Esophagus (tissue), 2 donors: Measurements from ENCODE around the gene COLGALT1. TPM values are rescaled to one million over a fixed set of nuclear protein-coding genes. Genes with fewer than 3 reads are reported as not detected.

Source experiments
- H3K27ac ChIP-seq, 2 donors: one replicate each; pipeline ENCODE4 v1.5.1; 2013; ENCODE audit warnings: low read depth in 2 of 2, mild to moderate bottlenecking in 2 of 2, inconsistent platforms in 1 of 2, low read length in 1 of 2, moderate library complexity in 1 of 2
- H3K27me3 ChIP-seq, 2 donors: one replicate each; pipeline ENCODE4 v1.6.1; 2013; ENCODE audit warnings: low read length in 2 of 2, control low read depth in 1 of 2, mild to moderate bottlenecking in 1 of 2; ENCODE audit not compliant: insufficient read depth in 2 of 2, control insufficient read depth in 1 of 2
- H3K36me3 ChIP-seq, 2 donors: one replicate each; pipeline ENCODE4 v1.6.1; 2013; ENCODE audit warnings: low read length in 1 of 2; ENCODE audit not compliant: control insufficient read depth in 2 of 2, insufficient read depth in 2 of 2
- H3K4me1 ChIP-seq, 2 donors: one replicate each; pipeline ENCODE4 v1.6.1; 2013; ENCODE audit warnings: low read length in 1 of 2; ENCODE audit not compliant: control insufficient read depth in 2 of 2, insufficient read depth in 2 of 2
- H3K4me3 ChIP-seq, 2 donors: one replicate each; pipeline ENCODE4 v1.5.1; 2013; ENCODE audit warnings: low read length in 2 of 2, mild to moderate bottlenecking in 2 of 2, low read depth in 1 of 2, moderate library complexity in 1 of 2
- H3K9me3 ChIP-seq, 2 donors: one replicate each; pipeline ENCODE4 v1.6.1; 2013; ENCODE audit warnings: mild to moderate bottlenecking in 2 of 2, low read depth in 1 of 2, low read length in 1 of 2, moderate library complexity in 1 of 2; ENCODE audit not compliant: control insufficient read depth in 2 of 2, insufficient read depth in 1 of 2
- WGBS, 2 donors: extraction: QIAGEN DNeasy Blood & Tissue Kit; methylation state at CpG; one replicate each; pipeline ENCODE4 v1.1.7; 2013; 5-methylcytosine and 5-hydroxymethylcytosine counted together
- polyA plus RNA-seq, 2 donors: library from polyadenylated mRNA; stranded (reverse); fragments of 200-250 nt; gene quantifications; one replicate each; pipeline ENCODE4 v1.2.3, GENCODE V29; 2013
- donor health status: healthy with polysubstance abuse.
- donor health status: Bipolar disorder and iron deficiency.

The COLGALT1 gene
- polyA plus RNA-seq, 2 donors, result 23.6 to 24.8 TPM

DNA sequence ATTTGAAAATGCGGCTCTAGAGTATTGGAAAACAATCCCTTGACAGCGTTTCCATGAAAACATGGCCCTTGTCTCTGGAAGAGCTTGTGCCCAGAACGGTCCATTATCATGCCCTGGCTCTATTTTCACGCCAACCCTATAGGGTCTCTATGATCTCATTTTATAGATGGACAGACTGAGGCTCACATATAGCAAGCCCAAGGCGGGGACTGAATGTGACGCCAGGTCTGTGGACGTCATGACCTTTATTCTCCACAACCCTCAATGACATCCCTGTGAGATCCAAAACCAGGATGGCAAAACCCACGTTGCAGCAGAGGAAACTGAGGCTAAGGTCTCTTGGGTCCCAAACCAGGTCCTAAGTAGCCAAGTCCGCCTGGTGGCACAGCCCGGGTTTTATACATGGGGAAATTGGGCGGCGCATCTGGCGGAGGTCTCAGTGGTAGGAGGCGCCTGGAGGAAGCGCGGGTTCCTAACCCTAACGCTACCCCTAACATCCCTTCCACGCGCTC is 425 bp upstream of the COLGALT1 start:
- Histone ChIP-seq H3K27me3 (no peaks in the 10 kb centered on the region), H3K4me3 (peak overlapping the region; percentile 1 to 83), H3K9me3 (no peaks in the 10 kb centered on the region), H3K4me1 (peaks cover 0 to 8% of the 10 kb centered on the region in 2 donors), H3K36me3 (peaks cover under 1 to 5% of the 10 kb centered on the region in 2 donors), H3K27ac (no peak overlapping the region)
- WGBS, 2 donors, result 10 to 14% methylated on average over 19 of the region's 19 CpGs

DNA sequence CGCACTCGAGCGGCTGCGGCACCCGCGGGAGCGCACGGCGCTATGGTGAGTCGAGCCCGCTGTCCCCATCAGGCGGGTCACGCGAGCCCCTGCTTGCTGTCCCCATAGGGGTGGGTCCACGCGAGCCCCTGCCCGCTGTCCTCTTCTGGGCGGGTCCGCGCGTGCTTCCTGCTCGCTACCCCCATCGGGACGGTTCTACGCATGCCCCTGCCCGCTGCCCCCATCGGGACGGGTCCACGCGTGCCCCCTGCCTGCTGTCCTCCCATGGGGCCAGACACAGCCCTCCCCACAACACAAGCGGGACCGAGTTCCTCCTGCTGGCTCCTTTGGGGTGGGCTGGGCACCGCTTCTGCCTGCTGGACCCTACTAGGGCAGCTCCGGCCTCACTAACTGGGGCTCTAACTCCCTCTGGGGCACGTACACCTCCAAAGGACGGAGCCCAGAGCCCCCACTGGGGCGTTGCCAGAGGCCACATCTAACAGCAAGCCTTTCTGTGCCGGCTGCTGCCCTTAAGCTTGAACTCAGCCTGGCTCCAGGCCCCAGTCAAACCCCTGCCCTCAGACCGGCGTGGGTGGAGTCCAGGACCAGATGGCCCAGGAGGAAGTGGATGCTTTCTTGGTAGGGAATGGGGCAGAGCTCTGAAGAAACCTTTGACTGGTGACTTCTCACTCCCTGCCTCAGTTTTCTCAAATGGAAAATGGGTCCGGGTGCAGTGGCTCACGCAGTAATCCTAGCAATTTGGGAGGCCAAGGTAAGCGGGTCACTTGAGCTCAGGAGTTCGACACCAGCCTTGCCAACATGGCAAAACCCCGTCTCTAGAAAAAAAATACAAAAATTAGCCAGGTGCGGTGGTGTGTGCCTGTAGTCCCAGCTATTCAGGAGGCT is 722 bp downstream of the COLGALT1 start:
- Histone ChIP-seq H3K27me3 (no peaks in the 10 kb centered on the region), H3K4me1 (peaks cover 0 to 8% of the 10 kb centered on the region in 2 donors)

DNA sequence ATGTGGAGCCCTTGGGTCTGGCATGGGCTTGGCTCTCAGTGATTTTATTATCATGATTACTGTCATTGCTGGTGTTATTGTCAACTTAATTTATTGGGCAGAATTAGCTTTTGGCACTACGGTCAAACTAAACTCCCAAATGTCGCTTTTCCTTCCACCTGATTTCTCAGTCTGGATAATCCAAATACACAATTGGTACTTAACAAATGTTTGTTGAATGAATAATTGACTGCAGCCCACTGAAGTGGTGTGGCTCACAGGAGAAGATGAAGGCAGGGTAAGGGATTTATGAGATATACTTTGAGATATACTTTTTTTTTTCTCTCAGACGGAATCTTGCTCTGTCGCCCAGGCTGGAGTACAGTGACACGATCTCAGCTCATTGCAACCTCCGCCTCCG is 1.5 kb downstream of the COLGALT1 start:
- 86 to 87% methylated on average over 7 of the region's 7 CpGs for WGBS, 2 donors
- Histone ChIP-seq H3K4me1 (peaks cover 0 to 8% of the 10 kb centered on the region in 2 donors), H3K4me3 (no peak overlapping the region), H3K27ac (no peak overlapping the region), H3K9me3 (no peaks in the 10 kb centered on the region), H3K36me3 (peaks cover 4 to 9% of the 10 kb centered on the region in 2 donors), H3K27me3 (no peaks in the 10 kb centered on the region)

More for the DNA sequence above, 722 bp downstream of the COLGALT1 start:
- Histone ChIP-seq H3K36me3 (peaks cover 4 to 9% of the 10 kb centered on the region in 2 donors), H3K4me3 (peak overlapping the region; percentile 83 to 95), H3K9me3 (no peaks in the 10 kb centered on the region), H3K27ac (peak overlapping the region; percentile 82 to 83)
- WGBS, 2 donors, result 6 to 10% methylated on average over 31 to 46 of the region's 46 CpGs

DNA sequence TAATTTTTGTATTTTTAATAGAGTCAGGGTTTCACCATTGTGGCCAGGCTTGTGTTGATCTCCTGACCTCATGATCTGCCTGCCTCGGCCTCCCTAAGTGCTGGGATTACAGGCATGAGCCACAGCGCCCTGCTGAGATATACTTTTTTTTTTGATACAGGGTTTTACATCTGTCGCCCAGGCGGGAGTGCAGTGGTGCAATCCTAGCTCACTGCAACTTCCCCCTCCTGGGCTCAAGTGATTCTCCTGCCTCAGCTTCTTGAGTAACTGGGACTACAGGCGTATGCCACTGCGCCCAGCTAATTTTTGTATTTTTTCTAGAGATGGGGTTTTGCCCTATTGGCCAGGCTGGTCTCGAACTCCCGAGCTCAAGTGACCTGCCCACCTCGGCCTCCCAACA is 2.0 kb downstream of the COLGALT1 start:
- no peak overlapping the region for H3K4me3 ChIP-seq
- peaks cover 4 to 12% of the 10 kb centered on the region in 2 donors for H3K36me3 ChIP-seq
- H3K4me1 ChIP-seq, result peaks cover 0 to 8% of the 10 kb centered on the region in 2 donors
- WGBS, 2 donors, result 88 to 89% methylated on average over 9 of the region's 9 CpGs
- H3K27me3 ChIP-seq, result no peaks in the 10 kb centered on the region
- no peaks in the 10 kb centered on the region for H3K9me3 ChIP-seq
- H3K27ac ChIP-seq, result no peak overlapping the region

DNA sequence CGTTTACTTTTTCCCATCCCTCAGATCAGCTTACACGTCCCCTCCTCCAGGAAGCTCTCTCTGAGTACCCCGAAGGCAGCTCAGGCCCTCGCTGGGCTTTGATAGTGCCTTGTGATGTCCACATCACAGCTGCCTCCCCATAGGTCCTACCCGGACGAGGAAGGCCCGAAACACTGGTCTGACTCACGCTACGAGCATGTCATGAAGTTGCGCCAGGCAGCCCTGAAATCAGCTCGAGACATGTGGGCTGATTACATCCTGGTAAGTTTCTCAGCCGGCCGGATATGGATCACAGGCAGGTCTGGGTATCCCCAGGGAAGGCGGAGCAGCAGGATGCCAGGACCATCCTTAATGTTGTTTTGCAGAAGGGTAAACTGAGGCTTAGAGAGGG is 4.8 kb downstream of the COLGALT1 start:
- H3K36me3 ChIP-seq, result peaks cover 4 to 12% of the 10 kb centered on the region in 2 donors
- no peak overlapping the region for H3K4me3 ChIP-seq
- H3K9me3 ChIP-seq, result no peaks in the 10 kb centered on the region
- no peak overlapping the region for H3K27ac ChIP-seq
- H3K27me3 ChIP-seq, result no peaks in the 10 kb centered on the region
- peaks cover 0 to 5% of the 10 kb centered on the region in 2 donors for H3K4me1 ChIP-seq
- WGBS, 2 donors, result 80 to 82% methylated on average over 14 of the region's 14 CpGs

DNA sequence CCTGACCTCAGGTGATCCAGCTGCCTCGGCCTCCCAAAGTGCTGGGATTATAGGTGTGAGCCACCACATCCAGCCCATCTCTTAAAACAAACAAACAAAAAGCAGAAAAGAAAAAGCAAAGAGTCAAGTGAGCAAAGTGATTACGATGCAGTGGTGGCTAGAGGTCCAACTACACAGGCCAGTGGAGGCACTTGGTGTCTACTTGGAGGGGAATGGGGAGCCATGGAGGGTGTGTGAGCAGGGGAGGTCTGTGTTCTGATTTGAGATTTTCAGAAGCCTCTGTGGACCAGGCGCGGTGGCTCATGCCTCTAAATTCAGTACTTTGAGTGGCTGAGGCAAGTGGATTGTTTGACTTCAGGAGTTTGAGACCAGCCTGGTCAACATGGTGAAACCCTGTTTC is 6.6 kb downstream of the COLGALT1 start:
- Histone ChIP-seq H3K4me3 (no peak overlapping the region), H3K36me3 (peaks cover 4 to 14% of the 10 kb centered on the region in 2 donors), H3K27me3 (no peaks in the 10 kb centered on the region), H3K27ac (no peak overlapping the region), H3K9me3 (no peaks in the 10 kb centered on the region), H3K4me1 (no peaks in the 10 kb centered on the region)
- 98% methylated on average over 4 of the region's 4 CpGs for WGBS, 2 donors

DNA sequence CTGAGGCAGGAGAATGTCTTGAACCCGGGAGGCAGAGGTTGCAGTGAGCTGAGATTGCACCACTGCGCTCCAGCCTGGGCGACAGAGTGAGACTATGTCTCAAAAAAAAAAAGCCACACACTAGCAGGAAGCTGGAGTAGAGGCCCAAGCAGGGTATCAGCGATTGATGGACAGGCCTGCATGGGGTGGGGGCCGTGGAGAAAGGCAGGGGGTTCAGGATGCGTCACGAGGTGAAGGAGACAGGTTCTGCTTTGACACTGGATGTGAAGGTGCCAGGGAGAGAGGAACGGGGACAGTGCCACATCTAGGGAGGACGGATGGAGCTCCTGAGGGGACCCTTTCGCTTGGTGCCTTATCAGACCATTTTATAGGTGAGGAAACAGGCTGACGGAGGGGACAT is 7.1 kb downstream of the COLGALT1 start:
- WGBS, 2 donors, result 85 to 88% methylated on average over 11 of the region's 11 CpGs
- H3K4me3 ChIP-seq, result no peak overlapping the region
- H3K4me1 ChIP-seq, result no peaks in the 10 kb centered on the region
- no peaks in the 10 kb centered on the region for H3K9me3 ChIP-seq
- H3K36me3 ChIP-seq, result peaks cover 4 to 18% of the 10 kb centered on the region in 2 donors
- no peaks in the 10 kb centered on the region for H3K27me3 ChIP-seq
- no peak overlapping the region for H3K27ac ChIP-seq

DNA sequence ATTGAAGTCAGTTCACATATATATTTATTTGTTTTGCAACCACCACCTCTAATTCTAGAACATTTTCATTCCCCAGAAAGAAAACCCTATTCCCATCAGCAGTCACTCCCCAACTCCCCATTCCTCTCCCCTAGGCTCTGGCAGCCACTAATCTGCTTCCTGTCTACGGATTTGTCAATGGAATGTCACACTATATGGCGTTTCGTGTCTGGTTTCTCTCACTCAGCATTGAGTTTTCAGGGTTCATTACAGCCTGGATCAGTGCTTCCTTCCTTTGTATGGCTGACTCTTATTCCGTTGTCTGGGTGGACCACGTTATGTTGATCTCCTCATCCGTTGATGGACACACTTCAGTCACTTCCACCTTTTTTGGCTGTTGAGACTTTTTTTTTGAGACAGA is 9.3 kb downstream of the COLGALT1 start:
- no peak overlapping the region for H3K27ac ChIP-seq
- H3K27me3 ChIP-seq, result no peaks in the 10 kb centered on the region
- H3K36me3 ChIP-seq, result peaks cover 9 to 25% of the 10 kb centered on the region in 2 donors
- no peak overlapping the region for H3K4me3 ChIP-seq
- no peaks in the 10 kb centered on the region for H3K9me3 ChIP-seq
- 73% methylated on average over 6 of the region's 6 CpGs for WGBS, 2 donors
- no peaks in the 10 kb centered on the region for H3K4me1 ChIP-seq

DNA sequence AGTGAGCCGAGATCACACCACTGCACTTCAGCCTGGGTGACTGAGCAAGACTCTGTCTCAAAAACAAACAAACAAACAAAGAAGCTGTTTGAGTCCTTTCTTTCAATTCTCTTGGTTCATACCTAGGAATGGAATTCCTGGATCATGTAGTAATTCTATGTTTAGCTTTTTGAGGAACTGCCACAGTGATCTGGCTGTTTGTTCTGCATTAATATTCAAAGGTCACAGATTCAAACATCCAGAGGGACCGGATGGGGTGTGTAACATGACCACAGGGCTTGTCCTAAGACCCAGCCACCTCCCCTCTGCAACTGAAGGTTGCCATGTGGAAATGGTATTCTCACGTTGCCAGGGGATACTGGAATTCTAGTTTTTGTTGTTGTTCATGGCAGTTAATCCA is 10.2 kb downstream of the COLGALT1 start:
- Histone ChIP-seq H3K9me3 (no peaks in the 10 kb centered on the region), H3K36me3 (peaks cover 5 to 19% of the 10 kb centered on the region in 2 donors), H3K4me3 (no peak overlapping the region), H3K27ac (no peak overlapping the region), H3K27me3 (no peaks in the 10 kb centered on the region), H3K4me1 (no peaks in the 10 kb centered on the region)
- 71 to 74% methylated on average over 3 of the region's 3 CpGs for WGBS, 2 donors
